A549 (cell line): ENCODE measurements around the gene GALNT14. TPM values are rescaled to one million over a fixed set of nuclear protein-coding genes. Genes with fewer than 3 reads are reported as not detected.

Source experiments
- ATAC-seq, 2 experiments: fragments of 200-7000 bp in 1 of 2; fragments of >200 bp in 1 of 2; cut with Nextera tagmentation in 1 of 2; cut with Tn5 transposase in 1 of 2; 3 replicates each; pipeline versions ENCODE4 v1.8.0 to v1.9.1; 2018 to 2020; ENCODE audit warnings: mild to moderate bottlenecking in 1 of 2, moderate library complexity in 1 of 2
- CTCF ChIA-PET: fragments of 300-600 bp; sonication (Branson Sonifier 250); formaldehyde crosslinking; extraction: SDS; loops from one replicate; lab custom pipeline; 2021; ENCODE audit warnings: antibody characterized with exemption, inconsistent platforms; lab: Yijun Ruan, JAX
- POLR2A ChIA-PET: fragments of 350-600 bp; formaldehyde crosslinking; extraction: SDS; loops from one replicate; lab custom pipeline; 2021; ENCODE audit warnings: antibody characterized with exemption, inconsistent platforms; lab: Yijun Ruan, JAX
- DNase-seq, 2 experiments: peaks; one replicate each; pipeline versions ENCODE4 v3.0.0 to v3.0.0-alpha.2; 2011 to 2016; ENCODE audit warnings: low read depth in 1 of 2, low spot score in 1 of 2
- FAIRE-seq: peaks from 2 replicates; lab custom pipeline; 2011; peaks lifted over from hg19 to GRCh38; lab: Jason Lieb, UNC
- H3K27ac ChIP-seq, 2 experiments: fragments of >200 bp; sonication (Bioruptor Twin); formaldehyde crosslinking; 3 replicates each; pipeline ENCODE4 v1.5.1; 2016 to 2017
- H3K4me1 ChIP-seq: fragments of >200 bp; sonication (Bioruptor Twin); formaldehyde crosslinking; 3 replicates; pipeline ENCODE4 v1.6.1; 2016
- H3K4me2 ChIP-seq: fragments of >200 bp; sonication (Bioruptor Twin); formaldehyde crosslinking; 3 replicates; pipeline ENCODE4 v1.6.1; 2016
- H3K4me3 ChIP-seq: fragments of >200 bp; sonication (Bioruptor Twin); formaldehyde crosslinking; 3 replicates; pipeline ENCODE4 v1.5.1; 2016
- H3K9me3 ChIP-seq: fragments of >200 bp; sonication (Bioruptor Twin); formaldehyde crosslinking; 3 replicates; pipeline ENCODE4 v1.6.1; 2016
- CBX2 ChIP-seq: fragments of 200-600 bp; sonication (generic); IDR thresholded peaks from 2 replicates; pipeline ENCODE4 v1.6.1; 2016; ENCODE audit warnings: low read depth, mild to moderate bottlenecking, borderline replicate concordance
- CHD2 ChIP-seq: fragments of 150-350 bp; IDR thresholded peaks from 2 replicates; pipeline ENCODE4 v1.6.1; 2014; ENCODE audit warnings: low read length; ENCODE audit not compliant: partially characterized antibody
- EHMT2 ChIP-seq: fragments of 200-600 bp; sonication (generic); IDR thresholded peaks from 2 replicates; pipeline ENCODE4 v1.6.1; 2016; ENCODE audit warnings: antibody characterized with exemption, low read depth, mild to moderate bottlenecking, moderate library complexity
- FOSL2 ChIP-seq, 2 experiments: fragments of 450-650 bp in 1 of 2; fragments of >200 bp in 1 of 2; sonication (Bioruptor Twin) in 1 of 2; formaldehyde crosslinking; IDR thresholded peaks; 2 replicates each; pipeline versions ENCODE4 v1.5.0 to v1.6.1; 2016 to 2020; ENCODE audit warnings: mild to moderate bottlenecking in 1 of 2, moderate library complexity in 1 of 2
- GATA3 ChIP-seq: IDR thresholded peaks from 2 replicates; pipeline ENCODE4 v1.6.1; 2012; ENCODE audit warnings: borderline replicate concordance
- NR3C1 ChIP-seq: fragments of >200 bp; sonication (Bioruptor Twin); formaldehyde crosslinking; IDR thresholded peaks from 3 replicates; pipeline ENCODE4 v1.6.1; 2017
- RAD21 ChIP-seq, 2 experiments: fragments of >200 bp in 1 of 2; sonication (Bioruptor Twin) in 1 of 2; formaldehyde crosslinking in 1 of 2; IDR thresholded peaks in 1 of 2; conservative IDR thresholded peaks in 1 of 2; 2 replicates in 1 of 2; 3 replicates in 1 of 2; pipeline ENCODE4 v1.6.1; 2012 to 2018; ENCODE audit warnings: inconsistent platforms in 1 of 2
- RFX5 ChIP-seq: fragments of 450-650 bp; IDR thresholded peaks from 2 replicates; pipeline ENCODE4 v1.7.1; 2014; ENCODE audit warnings: antibody characterized with exemption, mild to moderate bottlenecking, moderate library complexity
- TP53 ChIP-seq: fragments of 250-450 bp; sonication (Bioruptor Pico); IDR thresholded peaks from 2 replicates; pipeline ENCODE4 v1.5.0; 2021; ENCODE audit warnings: mild to moderate bottlenecking, moderate library complexity
- WGBS: methylation state at CpG from one replicate; pipeline ENCODE4 v1.1.6; 2017; ENCODE audit errors: missing lambda C conversion rate; 5-methylcytosine and 5-hydroxymethylcytosine counted together
- polyA plus RNA-seq, 4 experiments: library from polyadenylated mRNA; depleted of rRNA in 3 of 4; stranded (reverse); fragments of >200 nt; fragmentation: RNase III in 1 of 4; extraction: RNeasy Plus Mini Kit Qiagen cat#74134 plus additional on column Dnase treatment in 1 of 4; gene quantifications; 2 replicates in 3 of 4; 3 replicates in 1 of 4; pipeline ENCODE4 v1.2.3, GENCODE V29; 2011 to 2017
- TF ChIP-seq, protein P1 (sequence below): IDR thresholded peaks from 2 replicates; pipeline ENCODE4 v1.6.1; 2012
- TF ChIP-seq, protein P2 (sequence below): fragments of 250-450 bp; sonication (Bioruptor Pico); IDR thresholded peaks from 2 replicates; pipeline ENCODE4 v1.5.0; 2020; ENCODE audit warnings: low read depth, mild to moderate bottlenecking, moderate library complexity
- TF ChIP-seq, protein P3 (sequence below): IDR thresholded peaks from 2 replicates; pipeline ENCODE4 v1.6.1; 2012
- TF ChIP-seq, protein P4 (sequence below): fragments of >200 bp; sonication (Bioruptor Twin); formaldehyde crosslinking; IDR thresholded peaks from 3 replicates; pipeline ENCODE4 v1.6.1; 2016
- TF ChIP-seq, protein P5 (sequence below): fragments of 250-450 bp; sonication (Bioruptor Pico); IDR thresholded peaks from 2 replicates; pipeline ENCODE4 v1.5.0; 2021; ENCODE audit warnings: mild to moderate bottlenecking, moderate library complexity, borderline replicate concordance

The GALNT14 gene
- polyA plus RNA-seq, 2 of the 4 experiments (the other 2 are of a cell fraction), result 34.4 to 38.3 TPM

DNA sequence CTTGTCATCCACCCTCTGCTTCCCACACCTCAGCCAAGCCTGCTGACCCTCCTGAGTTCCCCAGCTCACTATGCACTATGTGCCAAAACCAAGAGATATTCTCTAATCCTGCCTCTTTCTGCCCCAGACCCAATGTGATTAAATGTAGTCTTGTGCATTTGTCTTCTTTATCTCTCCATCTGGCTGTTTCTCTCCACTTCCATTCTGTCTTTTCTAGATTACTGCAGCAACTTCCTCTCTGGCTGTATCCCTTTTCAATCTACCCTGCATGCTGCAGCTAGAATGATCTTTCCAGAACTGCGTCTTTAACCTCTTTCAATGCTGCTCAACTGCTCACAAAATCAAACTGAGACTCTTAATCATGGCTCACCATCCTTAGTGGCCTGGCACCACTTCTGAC lies 164.1 kb downstream of the GALNT14 start:
- TF ChIP-seq NR3C1, result no peak
- TF ChIP-seq, protein P1, sequence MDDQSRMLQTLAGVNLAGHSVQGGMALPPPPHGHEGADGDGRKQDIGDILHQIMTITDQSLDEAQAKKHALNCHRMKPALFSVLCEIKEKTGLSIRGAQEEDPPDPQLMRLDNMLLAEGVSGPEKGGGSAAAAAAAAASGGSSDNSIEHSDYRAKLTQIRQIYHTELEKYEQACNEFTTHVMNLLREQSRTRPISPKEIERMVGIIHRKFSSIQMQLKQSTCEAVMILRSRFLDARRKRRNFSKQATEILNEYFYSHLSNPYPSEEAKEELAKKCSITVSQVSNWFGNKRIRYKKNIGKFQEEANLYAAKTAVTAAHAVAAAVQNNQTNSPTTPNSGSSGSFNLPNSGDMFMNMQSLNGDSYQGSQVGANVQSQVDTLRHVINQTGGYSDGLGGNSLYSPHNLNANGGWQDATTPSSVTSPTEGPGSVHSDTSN, result no peak
- TF ChIP-seq TP53, result no peak
- TF ChIP-seq, protein P2, sequence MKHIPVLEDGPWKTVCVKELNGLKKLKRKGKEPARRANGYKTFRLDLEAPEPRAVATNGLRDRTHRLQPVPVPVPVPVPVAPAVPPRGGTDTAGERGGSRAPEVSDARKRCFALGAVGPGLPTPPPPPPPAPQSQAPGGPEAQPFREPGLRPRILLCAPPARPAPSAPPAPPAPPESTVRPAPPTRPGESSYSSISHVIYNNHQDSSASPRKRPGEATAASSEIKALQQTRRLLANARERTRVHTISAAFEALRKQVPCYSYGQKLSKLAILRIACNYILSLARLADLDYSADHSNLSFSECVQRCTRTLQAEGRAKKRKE (CRISPR knock-in tag), result no peak
- TF ChIP-seq CHD2, result no peak
- no peak for TF ChIP-seq RFX5
- TF ChIP-seq FOSL2 (IDR thresholded peaks at IDR 0.05), result no peak
- TF ChIP-seq FOSL2 (CRISPR knock-in tag; IDR thresholded peaks at IDR 0.05), result no peak
- TF ChIP-seq, protein P3, sequence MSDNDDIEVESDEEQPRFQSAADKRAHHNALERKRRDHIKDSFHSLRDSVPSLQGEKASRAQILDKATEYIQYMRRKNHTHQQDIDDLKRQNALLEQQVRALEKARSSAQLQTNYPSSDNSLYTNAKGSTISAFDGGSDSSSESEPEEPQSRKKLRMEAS, result no peak
- TF ChIP-seq EHMT2, result no peak
- Histone ChIP-seq H3K27ac (no peak overlapping the region), H3K4me1 (peaks cover 4% of the 10 kb centered on the region), H3K4me3 (no peak overlapping the region), H3K4me2 (no peak overlapping the region), H3K9me3 (no peaks in the 10 kb centered on the region)
- FAIRE-seq (no peak), ATAC-seq (no peak), DNase-seq (no peak)
- WGBS, result 83% methylated on average over 1 of the region's 1 CpG
- POLR2A ChIA-PET, result no interaction called here
- CTCF ChIA-PET, result no interaction called here

DNA sequence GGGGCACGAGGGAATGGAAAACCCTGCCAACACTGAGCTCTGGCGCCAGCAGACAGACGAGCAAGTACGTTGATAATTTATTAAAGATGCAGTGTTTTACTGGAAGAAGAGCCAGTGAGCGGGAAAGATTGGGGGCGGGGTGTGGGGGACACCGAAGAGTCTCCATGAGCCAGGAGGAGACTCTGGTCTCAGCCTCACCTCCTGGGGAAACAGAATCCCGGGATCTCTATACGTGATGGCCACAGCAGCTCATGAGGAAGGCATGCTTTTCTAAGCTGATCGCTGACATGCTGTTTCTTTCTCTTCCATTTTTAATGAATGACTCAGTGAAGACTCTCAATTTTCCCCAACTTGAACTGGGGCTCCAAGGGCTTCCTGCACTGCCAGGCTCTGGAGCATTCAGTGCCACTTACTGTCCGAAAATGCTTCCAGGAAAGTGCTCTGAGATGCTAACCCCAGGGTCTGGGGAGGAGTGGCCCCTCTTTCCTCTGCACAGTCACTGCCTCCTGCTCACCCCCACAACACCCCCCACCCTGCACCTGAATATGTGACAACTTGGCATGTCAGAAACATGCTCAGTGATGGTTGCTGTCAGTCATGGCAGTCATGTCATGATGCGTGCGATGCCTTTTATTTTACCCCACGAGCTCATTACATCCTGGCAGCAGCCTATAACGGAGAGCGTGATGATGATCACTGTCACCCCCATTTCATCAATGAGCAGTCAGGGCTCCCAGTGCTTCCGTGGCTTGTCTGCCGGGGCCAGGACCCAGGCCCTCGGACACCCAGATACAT lies 166.8 kb downstream of the GALNT14 start:
- Histone ChIP-seq H3K27ac (no peak overlapping the region), H3K9me3 (no peaks in the 10 kb centered on the region), H3K4me3 (no peak overlapping the region), H3K4me2 (no peak overlapping the region), H3K4me1 (peaks cover 11% of the 10 kb centered on the region)
- no peak for DNase-seq
- 89% methylated on average over 19 of the region's 19 CpGs for WGBS
- POLR2A ChIA-PET, result no interaction called here
- FAIRE-seq, result no peak
- TF ChIP-seq, protein P4, sequence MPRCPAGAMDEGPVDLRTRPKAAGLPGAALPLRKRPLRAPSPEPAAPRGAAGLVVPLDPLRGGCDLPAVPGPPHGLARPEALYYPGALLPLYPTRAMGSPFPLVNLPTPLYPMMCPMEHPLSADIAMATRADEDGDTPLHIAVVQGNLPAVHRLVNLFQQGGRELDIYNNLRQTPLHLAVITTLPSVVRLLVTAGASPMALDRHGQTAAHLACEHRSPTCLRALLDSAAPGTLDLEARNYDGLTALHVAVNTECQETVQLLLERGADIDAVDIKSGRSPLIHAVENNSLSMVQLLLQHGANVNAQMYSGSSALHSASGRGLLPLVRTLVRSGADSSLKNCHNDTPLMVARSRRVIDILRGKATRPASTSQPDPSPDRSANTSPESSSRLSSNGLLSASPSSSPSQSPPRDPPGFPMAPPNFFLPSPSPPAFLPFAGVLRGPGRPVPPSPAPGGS, result no peak
- TF ChIP-seq, protein P5, sequence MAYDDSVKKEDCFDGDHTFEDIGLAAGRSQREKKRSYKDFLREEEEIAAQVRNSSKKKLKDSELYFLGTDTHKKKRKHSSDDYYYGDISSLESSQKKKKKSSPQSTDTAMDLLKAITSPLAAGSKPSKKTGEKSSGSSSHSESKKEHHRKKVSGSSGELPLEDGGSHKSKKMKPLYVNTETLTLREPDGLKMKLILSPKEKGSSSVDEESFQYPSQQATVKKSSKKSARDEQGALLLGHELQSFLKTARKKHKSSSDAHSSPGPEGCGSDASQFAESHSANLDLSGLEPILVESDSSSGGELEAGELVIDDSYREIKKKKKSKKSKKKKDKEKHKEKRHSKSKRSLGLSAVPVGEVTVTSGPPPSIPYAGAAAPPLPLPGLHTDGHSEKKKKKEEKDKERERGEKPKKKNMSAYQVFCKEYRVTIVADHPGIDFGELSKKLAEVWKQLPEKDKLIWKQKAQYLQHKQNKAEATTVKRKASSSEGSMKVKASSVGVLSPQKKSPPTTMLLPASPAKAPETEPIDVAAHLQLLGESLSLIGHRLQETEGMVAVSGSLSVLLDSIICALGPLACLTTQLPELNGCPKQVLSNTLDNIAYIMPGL (CRISPR knock-in tag), result no peak
- TF ChIP-seq RAD21 (conservative IDR thresholded peaks at IDR 0.05 in 1 of 2, IDR thresholded peaks at IDR 0.05 in 1 of 2) (no peak), CBX2 (no peak), GATA3 (no peak)
- TF ChIP-seq, protein P1, result no peak
- CTCF ChIA-PET, result interaction anchor here (1.1 to 4.5 kb wide), 2 partner anchors 8 to 167 kb away, joined by 3 to 25 read pairs; partner anchors contain the start of gene GALNT14
- ATAC-seq, result no peak
